ENCODE measurements around the gene TAGAP. TPM values are rescaled to one million over a fixed set of nuclear protein-coding genes. Genes with fewer than 3 reads are reported as not detected.

TAGAP gene
- total RNA-seq, 1 experiment from 2014 or later: 5.7 TPM

DNA sequence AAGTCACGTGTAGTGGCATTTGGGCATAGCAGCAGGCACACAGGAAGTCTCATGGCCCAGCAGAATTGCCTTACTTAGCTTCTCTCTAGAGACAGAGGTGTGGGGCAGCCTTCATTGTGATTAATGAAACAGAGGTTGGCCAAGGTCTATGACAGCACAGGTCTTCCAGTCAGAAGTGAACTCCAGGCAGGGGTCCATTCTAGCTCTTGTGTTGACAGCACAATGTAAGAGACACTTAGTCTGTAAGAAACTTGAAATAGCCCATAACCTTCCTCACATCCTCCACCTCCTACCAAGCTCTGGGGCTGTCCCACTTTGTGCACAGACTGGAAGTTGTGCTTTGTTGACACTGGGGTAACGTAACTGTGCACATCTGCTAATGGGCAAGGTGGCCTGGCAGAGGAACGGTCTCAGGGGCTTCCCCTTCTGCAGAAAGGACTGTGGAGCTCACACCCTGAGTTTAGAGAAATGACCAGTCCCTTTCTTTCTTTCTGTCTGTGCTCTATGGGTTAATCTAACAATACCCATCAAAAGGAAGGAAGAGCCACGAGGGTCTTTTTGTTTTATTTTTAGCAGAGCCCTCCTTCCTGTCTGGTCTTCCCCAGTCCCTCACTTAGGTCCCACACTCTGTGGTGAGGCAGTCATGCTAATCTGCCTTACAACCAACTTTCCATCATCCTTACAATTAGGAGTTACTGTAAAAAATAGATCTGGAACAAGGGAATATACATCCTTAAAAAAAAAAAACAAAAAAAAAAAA lies 35.6 kb upstream of the TAGAP start:
- DNase-seq (ENCODE audit: low read depth in 1 of 2, low spot score in 2 of 2): no peak
- Histone ChIP-seq H3K4me3 (no peak overlapping the region), H3K4me1 (replicated peaks) (peaks cover 59% of the 10 kb centered on the region), H3K27ac (peak overlapping the region; percentile 24), H3K27me3 (replicated peaks) (no peaks in the 10 kb centered on the region), H3K9me3 (replicated peaks) (no peaks in the 10 kb centered on the region), H3K36me3 (no peaks in the 10 kb centered on the region)

DNA sequence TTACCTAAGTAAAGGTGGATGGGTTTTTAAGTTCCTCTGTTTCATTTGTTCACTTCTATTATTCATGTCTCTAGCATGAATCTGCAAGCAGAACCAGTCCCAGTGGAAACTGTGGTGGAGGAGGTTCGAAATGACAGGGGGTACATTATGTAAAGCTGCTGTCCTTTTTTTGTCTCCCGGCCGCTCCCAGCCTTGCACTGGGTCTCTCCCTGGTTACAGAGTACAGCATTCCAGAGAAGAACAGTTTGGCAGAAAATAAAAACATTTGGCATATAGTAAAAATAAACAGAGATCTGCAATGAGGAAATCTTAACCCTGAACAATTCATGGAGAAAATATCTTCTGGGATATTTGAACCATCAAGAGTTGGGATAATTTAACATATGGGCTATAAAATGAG lies 34.6 kb upstream of the TAGAP start:
- Histone ChIP-seq H3K36me3 (no peaks in the 10 kb centered on the region), H3K27me3 (replicated peaks) (no peaks in the 10 kb centered on the region), H3K4me1 (replicated peaks) (peaks cover 55% of the 10 kb centered on the region), H3K4me3 (no peak overlapping the region), H3K9me3 (replicated peaks) (no peaks in the 10 kb centered on the region), H3K27ac (peak overlapping the region; percentile 24)
- peak; percentile 55 to 66 for DNase-seq (ENCODE audit: low read depth in 1 of 2, low spot score in 2 of 2)

DNA sequence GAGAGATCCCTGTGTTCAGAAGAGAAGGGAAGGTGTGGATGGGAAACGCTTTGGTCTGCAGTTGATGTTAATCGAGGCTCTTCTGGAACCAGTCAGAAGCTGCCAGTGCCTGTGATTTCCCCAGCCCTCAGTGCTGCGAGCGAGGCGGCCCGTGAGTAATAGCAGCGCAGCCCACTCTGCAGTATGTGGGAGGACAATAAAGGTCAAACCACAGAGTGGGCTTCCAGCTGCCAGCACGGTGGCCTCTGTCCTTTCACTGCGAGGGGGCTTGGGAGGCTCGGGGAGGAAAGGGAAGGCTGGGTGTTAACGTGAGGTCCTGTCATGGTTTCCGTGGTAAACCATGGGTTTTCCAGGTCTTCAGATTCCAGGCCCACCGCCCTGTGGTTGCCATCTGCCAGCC lies 32.3 kb upstream of the TAGAP start:
- H3K27ac ChIP-seq: no peak overlapping the region
- H3K9me3 ChIP-seq (replicated peaks): no peaks in the 10 kb centered on the region
- H3K27me3 ChIP-seq (replicated peaks): no peaks in the 10 kb centered on the region
- H3K4me3 ChIP-seq: no peak overlapping the region
- no peaks in the 10 kb centered on the region for H3K36me3 ChIP-seq
- no peak for DNase-seq (ENCODE audit: low read depth in 1 of 2, low spot score in 2 of 2)
- peaks cover 55% of the 10 kb centered on the region for H3K4me1 ChIP-seq (replicated peaks)

DNA sequence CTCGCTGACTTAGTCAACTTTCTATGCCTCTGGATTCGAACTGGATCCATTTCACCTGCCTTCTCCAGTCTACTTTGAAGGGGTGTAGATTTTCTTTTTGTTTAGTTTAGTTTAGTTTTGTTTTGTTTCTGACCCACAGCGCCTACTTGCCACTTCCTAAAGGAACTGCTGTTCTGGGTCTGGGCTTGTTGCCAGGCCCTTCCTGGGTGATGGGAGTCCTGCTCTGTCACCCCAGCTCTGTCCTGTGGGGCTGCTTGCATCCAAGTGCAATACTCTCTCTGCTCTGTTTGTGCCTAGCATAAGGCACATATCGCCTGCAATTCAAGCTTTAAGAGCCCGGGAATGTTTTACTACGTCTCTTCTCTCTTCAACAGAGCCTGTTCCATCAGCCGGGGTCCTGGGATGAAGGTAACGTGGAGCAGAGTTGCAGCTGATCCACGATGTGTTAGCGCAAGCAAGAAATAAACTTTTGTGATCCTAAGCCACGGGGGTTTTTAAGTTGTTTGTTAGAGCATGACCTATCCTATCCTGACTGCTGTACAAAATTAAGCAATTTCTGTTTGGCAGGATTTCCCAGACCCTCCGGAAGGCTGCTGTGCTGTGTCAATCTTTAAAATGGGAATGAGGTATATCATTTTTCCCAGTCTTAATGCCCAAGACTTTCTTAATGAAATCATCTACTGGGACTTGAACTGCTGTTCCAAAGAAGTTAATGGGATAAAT lies 30.9 kb upstream of the TAGAP start:
- Histone ChIP-seq H3K4me1 (replicated peaks) (peaks cover 63% of the 10 kb centered on the region), H3K4me3 (no peak overlapping the region), H3K27me3 (replicated peaks) (no peaks in the 10 kb centered on the region), H3K9me3 (replicated peaks) (no peaks in the 10 kb centered on the region), H3K27ac (no peak overlapping the region), H3K36me3 (no peaks in the 10 kb centered on the region)
- DNase-seq (ENCODE audit: low read depth in 1 of 2, low spot score in 2 of 2): peak in 1 of 2 experiments; percentile 63

DNA sequence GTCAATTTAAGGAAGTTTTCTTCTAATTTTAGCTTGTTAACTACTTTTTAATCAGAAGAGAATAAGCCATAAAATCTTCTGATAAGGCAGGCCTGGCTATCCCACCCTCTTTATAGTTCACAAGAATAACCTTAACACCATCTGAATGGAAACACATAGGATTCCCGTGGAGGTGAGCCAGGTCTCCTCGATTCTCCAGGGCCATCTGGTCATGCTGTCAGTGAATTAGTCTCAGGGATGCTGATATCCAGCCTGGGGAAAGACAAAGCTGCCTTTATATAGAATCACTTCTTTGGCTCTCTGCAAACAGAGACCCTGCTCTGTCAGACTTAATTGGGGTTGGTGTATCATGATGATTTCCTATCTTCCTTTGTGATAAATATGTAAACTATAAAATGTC lies 30.1 kb upstream of the TAGAP start:
- DNase-seq (ENCODE audit: low read depth in 1 of 2, low spot score in 2 of 2): no peak
- H3K4me1 ChIP-seq (replicated peaks): peaks cover 55% of the 10 kb centered on the region
- H3K4me3 ChIP-seq: no peak overlapping the region
- H3K27me3 ChIP-seq (replicated peaks): no peaks in the 10 kb centered on the region
- no peaks in the 10 kb centered on the region for H3K9me3 ChIP-seq (replicated peaks)
- H3K27ac ChIP-seq: no peak overlapping the region
- H3K36me3 ChIP-seq: no peaks in the 10 kb centered on the region

DNA sequence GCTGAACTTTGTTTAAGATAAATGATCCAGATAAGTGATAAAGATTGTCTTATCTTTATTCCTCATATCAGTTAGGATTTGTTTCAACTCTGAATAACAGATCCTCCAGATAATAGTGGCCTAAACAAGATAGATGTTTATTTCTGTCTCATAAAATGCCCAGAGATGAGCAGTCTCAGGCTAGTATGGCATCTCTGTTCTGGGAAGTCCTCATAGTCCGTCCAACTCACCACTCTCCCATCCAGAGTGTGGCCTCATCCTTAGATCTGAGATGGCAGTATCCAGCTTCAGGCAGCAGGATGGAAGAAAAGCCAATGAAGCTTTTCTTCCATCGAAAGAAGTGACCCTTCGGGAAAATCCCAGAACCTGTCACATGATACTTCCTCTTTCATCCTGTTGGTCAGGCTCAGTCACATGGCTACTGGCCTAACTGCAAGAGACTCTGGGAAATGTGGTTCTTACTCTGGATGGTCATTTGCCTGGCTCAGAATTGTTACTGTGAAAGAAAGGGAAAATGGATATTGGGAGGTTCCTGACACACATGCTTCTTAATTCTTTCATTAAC lies 29.4 kb upstream of the TAGAP start:
- H3K4me3 ChIP-seq: no peak overlapping the region
- no peak overlapping the region for H3K27ac ChIP-seq
- DNase-seq (ENCODE audit: low read depth in 1 of 2, low spot score in 2 of 2): no peak
- H3K27me3 ChIP-seq (replicated peaks): no peaks in the 10 kb centered on the region
- no peaks in the 10 kb centered on the region for H3K36me3 ChIP-seq
- no peaks in the 10 kb centered on the region for H3K9me3 ChIP-seq (replicated peaks)
- peaks cover 48% of the 10 kb centered on the region for H3K4me1 ChIP-seq (replicated peaks)

DNA sequence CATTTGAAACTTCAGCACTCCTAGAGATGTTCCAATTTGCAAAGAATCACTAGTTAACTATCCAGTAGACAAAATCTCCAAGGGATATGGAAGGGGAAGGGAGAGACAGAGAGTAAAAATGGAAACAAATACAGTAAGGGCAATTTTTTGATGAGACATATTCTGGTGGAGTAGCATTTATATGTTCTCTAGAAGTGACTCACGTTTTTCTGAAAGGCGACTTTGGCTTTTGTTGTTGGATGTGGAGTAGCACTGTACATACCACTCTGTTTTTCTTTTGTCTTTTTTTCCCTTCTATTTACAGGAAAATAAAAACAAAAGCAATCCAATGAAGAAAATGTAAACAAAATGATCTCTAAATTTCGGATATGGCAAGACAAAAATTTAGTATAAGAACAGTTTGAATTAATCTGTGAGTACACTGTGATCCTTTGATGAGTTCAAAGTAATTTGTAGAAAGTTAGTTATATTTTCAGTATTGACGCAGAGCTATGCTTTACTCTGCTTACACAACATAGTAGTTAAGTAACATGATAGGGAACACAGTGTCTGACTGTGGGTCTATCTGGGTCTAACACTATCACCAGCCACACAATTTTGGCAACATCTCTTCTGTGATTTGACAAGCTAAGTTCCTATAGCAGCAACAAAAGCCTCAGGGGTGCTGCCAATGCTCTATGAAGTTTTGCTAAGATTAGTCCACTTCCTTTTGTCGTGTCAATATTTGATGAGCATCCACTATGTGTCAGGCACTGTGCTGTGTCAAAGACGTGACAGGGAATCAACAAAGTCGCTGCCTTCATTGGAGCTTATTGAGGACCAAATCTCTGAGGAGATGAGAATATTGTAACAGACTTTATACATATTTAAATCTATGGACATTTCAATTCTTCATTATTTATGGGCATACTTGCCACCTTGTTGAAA lies 27.3 kb upstream of the TAGAP start:
- Histone ChIP-seq H3K4me1 (replicated peaks) (peaks cover 36% of the 10 kb centered on the region), H3K36me3 (no peaks in the 10 kb centered on the region), H3K4me3 (no peak overlapping the region), H3K27me3 (replicated peaks) (no peaks in the 10 kb centered on the region), H3K27ac (no peak overlapping the region), H3K9me3 (replicated peaks) (no peaks in the 10 kb centered on the region)
- DNase-seq (ENCODE audit: low read depth in 1 of 2, low spot score in 2 of 2): no peak

DNA sequence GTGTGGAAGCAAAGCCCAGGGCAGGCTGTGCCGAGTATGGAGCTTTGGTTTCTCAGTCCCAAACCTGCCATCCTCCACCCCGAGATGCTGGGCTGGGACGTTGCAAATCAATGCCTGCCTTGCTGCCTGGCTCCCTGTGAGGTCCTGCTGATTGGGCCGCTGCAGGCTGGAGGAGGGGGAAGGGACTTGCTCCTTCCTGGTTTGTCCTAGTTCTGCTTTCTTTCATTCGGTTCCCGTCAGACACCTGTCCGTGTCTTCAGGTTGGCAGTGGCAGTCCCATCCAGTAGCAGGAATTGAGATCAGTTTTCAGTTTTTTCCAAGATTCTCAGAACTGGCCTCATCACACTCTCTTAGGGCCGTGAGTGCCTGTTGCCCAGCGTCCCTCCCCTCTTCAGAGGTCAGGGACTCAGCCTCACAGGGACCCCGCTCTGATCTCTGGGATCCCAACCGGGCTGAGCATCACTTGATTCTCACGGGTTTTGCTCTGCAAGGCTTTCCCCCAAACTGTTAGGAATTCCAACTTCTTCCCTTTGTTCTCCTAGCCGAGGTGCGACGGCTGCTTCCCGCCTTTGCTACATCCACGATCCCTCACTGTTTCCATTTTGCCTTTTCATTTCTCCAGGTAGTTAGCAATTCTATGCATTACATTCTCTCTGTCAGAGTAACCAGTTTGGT lies 24.2 kb upstream of the TAGAP start:
- H3K4me1 ChIP-seq (replicated peaks): peaks cover 14% of the 10 kb centered on the region
- no peak overlapping the region for H3K4me3 ChIP-seq
- H3K36me3 ChIP-seq: no peaks in the 10 kb centered on the region
- no peak overlapping the region for H3K27ac ChIP-seq
- DNase-seq (ENCODE audit: low read depth in 1 of 2, low spot score in 2 of 2): no peak
- H3K9me3 ChIP-seq (replicated peaks): 0 out of 2 replicates have a peak, but pooled peaks cover 3% of the 10 kb centered on the region
- no peaks in the 10 kb centered on the region; the same call in 1 of the 2 replicates for H3K27me3 ChIP-seq (replicated peaks)

DNA sequence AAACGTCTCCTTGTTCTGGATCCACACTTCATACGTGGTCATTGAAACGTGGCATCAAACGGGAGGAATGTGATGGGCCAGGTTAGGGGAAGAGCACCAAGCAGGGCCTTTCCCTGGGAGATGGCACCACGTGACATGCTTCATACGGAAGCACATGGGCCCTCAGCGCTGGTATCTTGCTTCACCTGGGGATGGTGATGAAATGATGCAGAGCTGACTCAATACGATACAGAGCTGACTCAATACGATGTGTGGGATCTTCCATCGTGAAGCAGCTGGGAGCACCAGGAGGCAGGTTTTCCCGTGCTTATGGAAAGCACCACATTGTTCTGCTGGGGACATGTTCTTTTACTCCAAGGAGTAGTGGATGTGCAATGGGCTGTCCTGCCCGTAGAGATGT lies 22.5 kb upstream of the TAGAP start:
- Histone ChIP-seq H3K4me3 (no peak overlapping the region), H3K9me3 (replicated peaks) (0 out of 2 replicates have a peak, but pooled peaks cover 3% of the 10 kb centered on the region), H3K4me1 (replicated peaks) (peaks cover 10% of the 10 kb centered on the region), H3K36me3 (no peaks in the 10 kb centered on the region), H3K27ac (no peak overlapping the region), H3K27me3 (replicated peaks) (no peaks in the 10 kb centered on the region; the same call in 1 of the 2 replicates)
- DNase-seq (ENCODE audit: low read depth in 1 of 2, low spot score in 2 of 2): no peak

DNA sequence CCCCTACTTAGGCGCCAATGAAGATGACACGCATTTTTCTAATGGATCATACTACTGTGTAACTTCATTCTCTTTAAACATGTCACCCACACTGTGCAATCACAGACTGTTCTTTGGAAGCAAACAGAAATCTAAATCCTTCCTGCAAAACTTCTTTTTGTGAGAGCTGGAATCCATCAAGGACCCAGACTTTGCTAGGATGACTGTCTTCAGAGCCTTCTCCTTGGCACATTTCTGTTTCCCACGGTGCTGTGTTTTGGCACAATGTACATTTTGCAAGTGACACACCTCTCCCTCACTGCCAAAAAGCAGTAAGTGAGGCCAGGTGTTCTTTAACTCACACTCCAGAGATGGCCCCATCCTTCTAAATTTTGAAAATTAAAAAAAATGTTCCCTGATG lies 21.7 kb upstream of the TAGAP start:
- no peaks in the 10 kb centered on the region; the same call in 1 of the 2 replicates for H3K27me3 ChIP-seq (replicated peaks)

DNA sequence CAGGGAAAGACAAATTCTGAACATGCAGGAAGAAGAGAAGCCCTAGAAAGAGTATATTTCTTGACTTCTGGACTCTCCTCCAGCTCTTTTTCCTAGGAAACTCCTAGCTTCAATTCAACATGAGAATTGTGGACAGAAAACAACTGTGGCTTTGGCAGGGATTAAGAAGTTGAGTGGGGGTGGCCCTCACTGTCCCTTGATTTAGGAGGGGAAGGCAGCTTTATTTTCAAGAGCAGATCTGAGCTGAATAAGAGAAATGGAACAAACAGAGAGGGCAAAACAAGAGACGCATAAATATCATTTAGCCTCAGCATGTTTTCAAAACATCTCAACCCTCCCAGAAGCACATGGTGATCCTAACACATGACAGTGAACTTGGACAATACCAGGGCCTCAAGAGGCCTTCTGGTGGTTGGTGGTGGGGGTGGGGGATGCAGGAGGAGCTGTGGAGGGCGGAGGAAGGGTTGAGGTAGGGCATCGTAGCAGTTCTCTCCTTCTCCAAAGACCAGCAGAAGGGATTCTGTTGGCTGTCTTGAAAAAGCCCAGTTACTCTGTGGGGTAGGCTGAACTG lies 21.1 kb upstream of the TAGAP start:
- Histone ChIP-seq H3K36me3 (no peaks in the 10 kb centered on the region), H3K4me3 (no peak overlapping the region), H3K27me3 (replicated peaks) (no peaks in the 10 kb centered on the region; the same call in 1 of the 2 replicates), H3K27ac (no peak overlapping the region), H3K4me1 (replicated peaks) (no peaks in the 10 kb centered on the region), H3K9me3 (replicated peaks) (0 out of 2 replicates have a peak, but pooled peaks cover 3% of the 10 kb centered on the region)
- DNase-seq (ENCODE audit: low read depth in 1 of 2, low spot score in 2 of 2): no peak

More for the DNA sequence above, 21.7 kb upstream of the TAGAP start:
- Histone ChIP-seq H3K9me3 (replicated peaks) (0 out of 2 replicates have a peak, but pooled peaks cover 3% of the 10 kb centered on the region), H3K36me3 (no peaks in the 10 kb centered on the region), H3K27ac (no peak overlapping the region), H3K4me1 (replicated peaks) (peaks cover 2% of the 10 kb centered on the region), H3K4me3 (no peak overlapping the region)
- no peak for DNase-seq (ENCODE audit: low read depth in 1 of 2, low spot score in 2 of 2)

DNA sequence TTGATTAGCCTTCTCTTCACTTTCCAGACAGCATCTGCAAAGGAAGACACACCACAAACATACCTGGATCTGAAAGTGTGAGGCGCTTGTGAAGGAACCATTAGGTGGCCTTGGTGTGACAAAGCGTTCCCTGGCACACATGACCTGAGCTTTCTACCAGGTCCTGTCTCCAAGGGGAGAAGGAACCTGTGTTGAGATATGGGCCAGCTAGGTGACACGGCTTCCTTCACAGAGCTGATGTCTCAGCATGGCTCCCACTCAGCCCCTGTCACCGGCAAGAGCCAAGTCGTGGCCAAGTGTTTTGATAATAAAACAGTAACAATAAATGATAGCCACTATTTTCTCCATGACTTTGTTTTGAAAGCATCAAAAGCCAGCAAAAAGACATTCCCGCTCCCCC lies 20.3 kb upstream of the TAGAP start:
- Histone ChIP-seq H3K9me3 (replicated peaks) (0 out of 2 replicates have a peak, but pooled peaks cover 3% of the 10 kb centered on the region), H3K27me3 (replicated peaks) (no peaks in the 10 kb centered on the region; the same call in 1 of the 2 replicates), H3K36me3 (no peaks in the 10 kb centered on the region), H3K27ac (no peak overlapping the region), H3K4me1 (replicated peaks) (no peaks in the 10 kb centered on the region), H3K4me3 (no peak overlapping the region)
- DNase-seq (ENCODE audit: low read depth in 1 of 2, low spot score in 2 of 2): no peak

Data from SJSA1 (cell line).